Ectodermal cell (in vitro differentiated cells): ENCODE results near the gene EHBP1.

ENCODE experiments used
- H3K27ac ChIP-seq: 2 replicates; pipeline ENCODE4 v1.7.0; 2013; ENCODE audit warnings: mild to moderate bottlenecking, low read depth, low read length; ENCODE audit not compliant: insufficient read depth, poor library complexity, severe bottlenecking
- H3K27me3 ChIP-seq: 2 replicates; pipeline ENCODE4 v1.7.0; 2013; ENCODE audit warnings: mild to moderate bottlenecking, low read length; ENCODE audit not compliant: insufficient read depth, control insufficient read depth, poor library complexity, severe bottlenecking
- H3K36me3 ChIP-seq: one replicate; pipeline ENCODE4 v1.7.0; 2013; ENCODE audit warnings: low read length; ENCODE audit not compliant: control insufficient read depth, insufficient read depth
- H3K4me1 ChIP-seq: one replicate; pipeline ENCODE4 v1.7.0; 2013; ENCODE audit warnings: low read length; ENCODE audit not compliant: control insufficient read depth, insufficient read depth
- H3K4me3 ChIP-seq: 2 replicates; pipeline ENCODE4 v1.7.0; 2013; ENCODE audit warnings: low read depth, low read length, control low read depth; ENCODE audit not compliant: insufficient read depth
- H3K9me3 ChIP-seq: 2 replicates; pipeline ENCODE4 v1.7.0; 2013; ENCODE audit warnings: mild to moderate bottlenecking, low read length, moderate library complexity; ENCODE audit not compliant: control insufficient read depth
- WGBS, 2 experiments: methylation state at CpG; one replicate each; pipeline ENCODE4 v1.1.7; 2013; ENCODE audit warnings: missing lambda C conversion rate in 2 of 2; 5-methylcytosine and 5-hydroxymethylcytosine counted together

EHBP1 gene

GRCh38 chr2:62811972-62812371 lies 106.5 kb downstream of the EHBP1 start:
- Histone ChIP-seq H3K27ac (no peak overlapping the region), H3K4me3 (no peak overlapping the region), H3K4me1 (no peaks in the 10 kb centered on the region), H3K9me3 (no peaks in the 10 kb centered on the region), H3K36me3 (no peaks in the 10 kb centered on the region), H3K27me3 (no peaks in the 10 kb centered on the region)
- WGBS, 2 experiments = 93 to 100% methylated on average over 2 of the region's 2 CpGs

- no peak overlapping the region for H3K4me3 ChIP-seq
- WGBS, 2 experiments = 80 to 81% methylated on average over 6 of the region's 6 CpGs
- H3K27ac ChIP-seq = no peak overlapping the region
- H3K36me3 ChIP-seq = no peaks in the 10 kb centered on the region
- H3K9me3 ChIP-seq = no peaks in the 10 kb centered on the region
- H3K4me1 ChIP-seq = no peaks in the 10 kb centered on the region
- H3K27me3 ChIP-seq = no peaks in the 10 kb centered on the region
Measured at GRCh38 chr2:62812921-62813825, 107.7 kb downstream of the EHBP1 start.

- Histone ChIP-seq H3K27me3 (no peaks in the 10 kb centered on the region), H3K4me3 (no peak overlapping the region), H3K27ac (no peak overlapping the region), H3K36me3 (no peaks in the 10 kb centered on the region), H3K4me1 (no peaks in the 10 kb centered on the region), H3K9me3 (no peaks in the 10 kb centered on the region)
Measured at GRCh38 chr2:62814123-62814522, 108.6 kb downstream of the EHBP1 start.

GRCh38 chr2:62817348-62817747 lies 111.8 kb downstream of the EHBP1 start:
- 92 to 94% methylated on average over 1 of the region's 1 CpG for WGBS, 2 experiments
- no peaks in the 10 kb centered on the region for H3K4me1 ChIP-seq
- H3K4me3 ChIP-seq = no peak overlapping the region
- no peaks in the 10 kb centered on the region for H3K36me3 ChIP-seq
- no peak overlapping the region for H3K27ac ChIP-seq
- no peaks in the 10 kb centered on the region for H3K9me3 ChIP-seq
- H3K27me3 ChIP-seq = no peaks in the 10 kb centered on the region

GRCh38 chr2:62817995-62818713 lies 112.6 kb downstream of the EHBP1 start:
- 97 to 98% methylated on average over 2 of the region's 2 CpGs for WGBS, 2 experiments
- H3K4me3 ChIP-seq = no peak overlapping the region
- H3K27me3 ChIP-seq = no peaks in the 10 kb centered on the region
- H3K9me3 ChIP-seq = no peaks in the 10 kb centered on the region
- no peak overlapping the region for H3K27ac ChIP-seq
- H3K4me1 ChIP-seq = no peaks in the 10 kb centered on the region
- no peaks in the 10 kb centered on the region for H3K36me3 ChIP-seq

- no peak overlapping the region for H3K4me3 ChIP-seq
- H3K27ac ChIP-seq = no peak overlapping the region
- peaks cover 7% of the 10 kb centered on the region for H3K36me3 ChIP-seq
- no peaks in the 10 kb centered on the region for H3K27me3 ChIP-seq
- 97 to 100% methylated on average over 2 to 3 of the region's 3 CpGs for WGBS, 2 experiments
- no peaks in the 10 kb centered on the region for H3K4me1 ChIP-seq
- H3K9me3 ChIP-seq = no peaks in the 10 kb centered on the region
Measured at GRCh38 chr2:62822549-62822948, 117.0 kb downstream of the EHBP1 start.

- no peaks in the 10 kb centered on the region for H3K27me3 ChIP-seq
- no peaks in the 10 kb centered on the region for H3K4me1 ChIP-seq
- WGBS, 2 experiments = no CpG with 5 or more reads among the region's 1 CpG
- H3K36me3 ChIP-seq = peaks cover 7% of the 10 kb centered on the region
- H3K27ac ChIP-seq = no peak overlapping the region
- H3K4me3 ChIP-seq = no peak overlapping the region
- no peaks in the 10 kb centered on the region for H3K9me3 ChIP-seq
Measured at GRCh38 chr2:62824388-62824787, 118.9 kb downstream of the EHBP1 start.

- Histone ChIP-seq H3K36me3 (peaks cover 13% of the 10 kb centered on the region), H3K4me1 (no peaks in the 10 kb centered on the region), H3K27me3 (no peaks in the 10 kb centered on the region), H3K4me3 (no peak overlapping the region), H3K9me3 (no peaks in the 10 kb centered on the region), H3K27ac (no peak overlapping the region)
- WGBS, 2 experiments = 93 to 95% methylated on average over 3 of the region's 3 CpGs
Measured at GRCh38 chr2:62826141-62826540, 120.6 kb downstream of the EHBP1 start.

- Histone ChIP-seq H3K27me3 (no peaks in the 10 kb centered on the region), H3K4me3 (no peak overlapping the region), H3K9me3 (no peaks in the 10 kb centered on the region), H3K27ac (no peak overlapping the region), H3K36me3 (peaks cover 16% of the 10 kb centered on the region), H3K4me1 (no peaks in the 10 kb centered on the region)
- 93 to 96% methylated on average over 3 to 4 of the region's 4 CpGs for WGBS, 2 experiments
Measured at GRCh38 chr2:62826953-62827675, 121.6 kb downstream of the EHBP1 start.

- Histone ChIP-seq H3K36me3 (peaks cover 31% of the 10 kb centered on the region), H3K27ac (no peak overlapping the region), H3K27me3 (no peaks in the 10 kb centered on the region), H3K9me3 (peaks cover 3% of the 10 kb centered on the region), H3K4me1 (no peaks in the 10 kb centered on the region), H3K4me3 (no peak overlapping the region)
Measured at GRCh38 chr2:62831729-62832128, 126.2 kb downstream of the EHBP1 start.
